Stimulated activated CD4-positive, alpha-beta T cell treated with anti-CD3 and anti-CD28 coated beads, Interleukin-12 subunit alpha, Interleukin-12 subunit beta, amount 100 ng/mL, for 4 hours (primary cell): Measurements from ENCODE around the gene SRPX.

ENCODE experiments used
- DNase-seq: peaks from one replicate; pipeline ENCODE4 v3.0.0-alpha.2; 2020

SRPX gene

DNA sequence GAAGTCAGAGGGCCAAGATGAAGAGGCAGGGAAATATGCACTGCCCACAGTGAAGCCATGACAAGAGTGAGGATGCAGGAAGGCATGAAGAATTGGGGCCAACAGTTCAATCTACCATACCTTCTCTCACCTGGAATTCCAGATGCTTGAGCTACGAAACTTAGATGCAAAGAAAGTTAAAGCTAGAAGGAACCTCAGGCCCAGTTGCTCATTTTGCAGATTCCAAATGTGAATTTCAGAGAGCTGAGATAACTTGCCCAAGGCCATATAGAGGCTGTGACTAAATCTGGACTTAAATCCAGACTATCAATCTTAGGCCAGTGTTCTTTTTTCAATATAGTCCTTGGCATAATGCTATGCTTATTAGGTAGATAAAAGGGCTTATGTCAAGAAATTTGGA lies 92.7 kb downstream of the SRPX start:
- no peak for DNase-seq

DNA sequence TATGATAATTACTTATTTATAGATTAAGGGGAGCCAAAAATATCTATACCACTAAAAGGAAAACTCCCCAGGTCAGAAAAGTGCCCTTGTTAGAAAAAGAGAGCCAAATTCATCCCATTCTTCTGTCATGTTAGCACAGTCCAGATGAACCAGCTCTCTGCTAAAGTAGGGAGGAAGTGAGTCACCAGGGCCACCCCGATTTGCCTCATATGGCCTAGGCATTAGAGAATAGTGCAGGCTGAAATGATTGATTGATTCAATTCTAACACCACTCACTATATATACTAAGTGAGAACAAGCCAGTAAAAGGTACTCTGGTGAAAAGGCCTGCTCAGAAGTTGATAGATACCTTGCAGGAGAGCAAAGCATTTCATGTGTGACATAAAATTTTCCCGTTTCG lies 94.5 kb downstream of the SRPX start:
- DNase-seq = no peak

DNA sequence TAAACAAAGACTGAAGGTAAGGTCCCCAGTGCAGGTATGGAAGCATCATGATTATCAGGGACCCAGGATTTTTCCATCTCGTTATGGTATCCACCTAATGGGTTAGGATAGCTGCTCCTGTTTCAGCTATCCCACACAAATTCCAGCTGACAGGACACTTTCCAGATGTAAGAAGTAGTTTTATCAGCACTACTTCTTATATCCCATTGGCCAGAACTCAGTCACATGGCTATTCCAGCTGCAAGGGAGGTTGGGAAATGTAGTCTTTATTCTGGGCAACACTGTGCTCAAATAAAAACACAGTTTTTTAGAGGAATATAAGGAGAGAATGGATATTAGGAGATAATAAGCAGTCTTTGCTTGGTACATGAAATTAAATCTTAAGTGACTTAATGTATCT lies 96.7 kb downstream of the SRPX start:
- no peak for DNase-seq

DNA sequence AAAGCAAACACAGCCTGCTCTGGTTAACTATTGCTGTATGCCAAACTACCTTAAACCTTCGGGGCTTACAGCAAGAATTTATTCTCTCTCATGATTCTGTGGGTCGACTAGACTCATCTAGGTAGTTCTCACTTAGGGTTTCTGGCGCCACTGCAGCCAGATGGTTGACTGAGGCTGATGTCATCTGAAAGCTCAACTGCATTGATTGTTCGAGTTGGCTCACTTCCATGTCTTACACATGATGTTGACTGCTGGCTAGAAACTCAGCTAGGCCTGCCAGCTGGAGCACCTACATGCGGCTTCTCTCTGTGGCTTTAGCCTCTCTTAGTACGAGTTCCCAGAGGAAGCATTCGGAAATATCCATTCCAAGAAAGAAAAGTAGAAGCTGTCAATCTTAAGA lies 103.2 kb downstream of the SRPX start:
- no peak for DNase-seq

DNA sequence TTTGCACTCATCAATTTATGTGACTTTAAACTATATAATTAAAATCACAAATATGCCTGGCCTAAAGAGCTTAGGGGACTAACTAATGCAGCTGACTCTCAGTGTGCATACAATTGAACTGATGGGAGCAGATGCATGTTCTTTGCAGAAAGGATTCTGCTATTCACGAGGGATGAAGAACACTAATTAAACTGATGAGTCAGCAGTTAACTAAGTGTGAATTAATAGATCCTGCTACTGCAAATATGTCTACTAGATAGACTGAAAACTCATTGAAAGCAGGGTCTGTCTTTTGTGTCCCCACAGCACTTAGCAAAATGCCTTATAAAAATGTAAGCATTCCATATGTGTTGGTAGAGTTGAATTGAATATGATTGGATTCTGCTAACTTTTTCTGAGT lies 104.0 kb downstream of the SRPX start:
- DNase-seq = no peak

DNA sequence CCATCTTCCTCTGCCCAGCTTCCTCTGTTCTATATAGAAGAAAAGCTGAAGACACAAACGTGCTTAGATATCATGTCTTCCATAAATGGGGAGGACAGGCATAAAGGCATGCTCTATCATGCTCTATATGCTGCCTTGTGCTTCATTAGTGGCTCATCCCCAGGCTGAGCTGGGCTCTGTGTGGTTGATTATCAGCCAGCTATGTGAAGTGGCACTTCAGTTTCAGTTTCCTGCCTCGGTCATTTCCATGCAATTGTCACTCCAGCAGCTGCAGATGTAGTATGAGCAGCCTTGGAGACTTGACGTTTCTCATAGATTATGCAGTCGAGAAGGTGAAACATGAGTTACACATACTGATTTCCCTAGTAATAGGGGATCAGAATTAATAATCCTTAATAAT lies 108.1 kb downstream of the SRPX start:
- no peak for DNase-seq

DNA sequence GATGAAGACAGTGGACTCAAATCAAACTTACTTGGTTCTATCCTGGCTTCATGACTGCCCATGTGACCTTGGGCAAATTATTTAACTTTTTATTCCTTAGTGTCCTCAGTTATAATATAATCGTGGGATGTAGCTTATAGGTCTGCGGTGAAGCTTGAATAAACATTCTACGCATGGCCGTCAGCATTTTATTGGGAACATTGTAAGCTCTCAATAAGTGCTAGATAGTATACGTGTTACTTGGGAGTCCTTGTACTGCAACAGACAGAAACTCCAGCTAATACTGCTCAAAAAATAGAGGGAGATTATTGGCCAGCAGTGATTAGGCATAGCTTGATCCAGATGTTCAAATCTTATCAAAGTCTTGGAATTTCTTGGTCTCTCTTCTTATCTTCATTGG lies 109.5 kb downstream of the SRPX start:
- no peak for DNase-seq

DNA sequence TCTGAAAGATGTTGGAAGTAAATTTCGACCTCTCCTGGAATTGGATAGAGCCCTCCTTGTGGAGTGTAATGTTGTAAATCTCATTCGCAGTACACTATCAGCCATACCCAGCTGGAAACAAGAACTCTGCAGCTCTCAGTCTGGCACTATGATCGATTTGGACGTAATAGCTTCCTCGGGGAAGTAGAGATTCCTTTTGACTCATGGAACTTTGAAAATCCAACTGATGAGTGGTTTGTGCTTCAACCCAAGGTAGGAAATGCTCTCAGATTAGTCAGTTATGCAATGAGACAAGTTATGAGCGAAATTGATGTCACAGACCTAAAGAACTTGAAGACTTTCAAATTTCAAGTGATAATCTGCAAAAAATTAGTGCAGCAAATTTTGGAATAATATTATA lies 110.4 kb downstream of the SRPX start:
- DNase-seq = no peak

DNA sequence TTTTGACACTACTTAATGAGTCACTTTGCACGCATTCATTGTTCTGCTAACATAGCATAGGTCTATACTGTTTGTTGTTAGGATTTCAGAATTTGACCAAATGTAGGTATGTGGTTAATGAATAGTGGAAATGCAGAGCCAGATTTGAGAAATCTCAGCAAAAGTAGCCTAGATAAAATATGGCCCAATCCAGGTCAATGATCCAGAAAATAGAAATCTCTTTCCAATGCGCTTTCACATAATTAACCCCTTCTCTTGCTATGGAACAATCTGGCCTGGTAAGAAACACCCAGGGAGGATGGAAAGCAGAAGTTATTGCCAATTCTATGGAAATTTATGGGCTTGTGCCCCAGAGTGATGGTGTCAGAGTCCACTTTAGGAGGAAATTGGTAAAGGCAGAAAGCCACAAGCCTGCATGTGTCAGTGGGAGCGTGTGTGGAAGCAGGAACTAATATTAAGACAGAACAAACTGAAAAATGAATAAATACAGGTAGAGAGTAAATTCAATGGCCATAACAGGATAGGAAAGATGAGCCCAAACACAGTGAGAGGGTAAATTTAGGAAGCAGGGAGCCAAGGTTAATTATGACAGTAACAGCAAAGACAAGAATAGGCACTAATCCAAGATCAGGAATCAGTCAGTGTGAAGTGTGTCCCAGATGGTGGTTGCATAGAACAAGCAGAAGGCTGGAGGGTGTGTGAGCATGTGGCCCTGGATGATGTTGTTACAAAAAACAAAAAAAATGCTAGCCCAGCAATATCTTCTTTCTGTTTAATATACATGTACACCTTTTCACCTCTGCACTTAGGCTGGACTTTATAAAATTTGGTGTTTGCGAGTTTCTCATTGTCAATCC lies 111.4 kb downstream of the SRPX start:
- DNase-seq = no peak

DNA sequence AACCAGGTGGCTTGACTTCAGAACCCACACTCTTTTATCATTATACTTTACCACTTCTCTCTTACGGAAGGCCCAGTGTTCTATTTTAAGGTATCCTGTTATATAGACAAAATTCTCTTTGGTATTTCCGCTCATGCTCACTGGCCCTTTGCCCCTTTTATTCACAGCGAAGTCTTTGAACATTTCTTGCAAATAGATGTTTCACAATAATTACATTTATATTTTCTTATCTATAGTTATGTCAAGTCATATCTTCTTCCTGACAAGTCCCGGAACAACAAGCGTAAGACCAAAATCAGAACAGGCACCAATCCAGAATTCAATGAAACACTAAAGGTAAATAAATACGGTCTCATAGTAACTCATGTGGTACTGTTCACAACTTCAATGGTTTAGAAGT lies 112.3 kb downstream of the SRPX start:
- DNase-seq = no peak

DNA sequence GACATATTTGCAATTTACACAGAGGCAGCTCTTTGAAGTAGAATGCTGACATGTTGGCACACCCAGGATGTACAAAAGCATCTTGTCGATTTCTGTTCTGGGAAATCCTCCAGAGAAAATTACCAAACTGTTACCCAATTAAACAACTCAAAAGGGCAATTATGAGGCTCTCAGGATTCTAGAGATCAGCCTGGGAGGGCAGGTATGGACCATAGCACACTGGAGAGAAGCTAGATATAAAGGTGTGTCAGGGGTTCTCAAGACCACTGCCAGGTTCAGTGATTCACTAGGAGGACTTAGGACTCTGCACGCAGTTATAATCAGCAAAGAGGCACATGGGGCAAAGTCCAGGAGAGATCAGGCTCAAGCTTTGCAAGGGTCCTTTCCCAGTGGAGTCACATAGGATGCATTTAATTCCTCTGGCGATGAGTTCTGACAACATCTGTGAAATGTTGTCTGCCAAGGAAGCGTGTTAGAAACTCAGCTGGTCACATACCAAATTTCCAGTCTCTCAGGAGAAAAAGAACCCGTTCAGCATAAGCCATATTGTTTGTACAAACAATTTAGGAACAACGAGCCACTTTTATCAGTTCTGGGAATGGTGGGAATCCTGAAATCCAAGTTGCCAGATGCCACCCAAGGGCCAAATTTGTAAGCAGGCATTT lies 113.5 kb downstream of the SRPX start:
- no peak for DNase-seq

DNA sequence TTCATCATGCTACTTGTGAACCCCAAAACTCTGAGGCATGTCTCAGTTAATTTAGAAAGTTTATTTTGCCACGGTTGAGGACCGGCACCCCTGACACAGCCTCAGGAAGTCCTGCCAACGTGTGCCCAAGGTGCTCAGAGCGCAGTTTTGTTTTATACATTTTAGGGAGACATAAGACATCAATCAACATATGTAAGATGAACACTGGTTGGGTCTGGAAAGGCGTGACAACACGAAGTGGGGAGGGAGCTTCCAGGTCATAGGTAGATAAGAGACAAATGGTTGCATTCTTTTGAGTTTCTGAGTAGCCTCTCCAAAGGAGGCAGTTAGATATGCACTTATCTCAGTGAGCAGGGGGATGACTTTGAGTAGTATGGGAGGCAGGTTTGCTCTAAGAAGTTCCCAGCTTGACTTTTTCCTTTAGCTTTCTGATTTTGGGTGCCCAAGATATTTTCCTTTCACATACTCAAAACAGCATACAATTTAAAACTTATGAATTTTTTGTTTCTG lies 115.4 kb downstream of the SRPX start:
- DNase-seq = no peak

DNA sequence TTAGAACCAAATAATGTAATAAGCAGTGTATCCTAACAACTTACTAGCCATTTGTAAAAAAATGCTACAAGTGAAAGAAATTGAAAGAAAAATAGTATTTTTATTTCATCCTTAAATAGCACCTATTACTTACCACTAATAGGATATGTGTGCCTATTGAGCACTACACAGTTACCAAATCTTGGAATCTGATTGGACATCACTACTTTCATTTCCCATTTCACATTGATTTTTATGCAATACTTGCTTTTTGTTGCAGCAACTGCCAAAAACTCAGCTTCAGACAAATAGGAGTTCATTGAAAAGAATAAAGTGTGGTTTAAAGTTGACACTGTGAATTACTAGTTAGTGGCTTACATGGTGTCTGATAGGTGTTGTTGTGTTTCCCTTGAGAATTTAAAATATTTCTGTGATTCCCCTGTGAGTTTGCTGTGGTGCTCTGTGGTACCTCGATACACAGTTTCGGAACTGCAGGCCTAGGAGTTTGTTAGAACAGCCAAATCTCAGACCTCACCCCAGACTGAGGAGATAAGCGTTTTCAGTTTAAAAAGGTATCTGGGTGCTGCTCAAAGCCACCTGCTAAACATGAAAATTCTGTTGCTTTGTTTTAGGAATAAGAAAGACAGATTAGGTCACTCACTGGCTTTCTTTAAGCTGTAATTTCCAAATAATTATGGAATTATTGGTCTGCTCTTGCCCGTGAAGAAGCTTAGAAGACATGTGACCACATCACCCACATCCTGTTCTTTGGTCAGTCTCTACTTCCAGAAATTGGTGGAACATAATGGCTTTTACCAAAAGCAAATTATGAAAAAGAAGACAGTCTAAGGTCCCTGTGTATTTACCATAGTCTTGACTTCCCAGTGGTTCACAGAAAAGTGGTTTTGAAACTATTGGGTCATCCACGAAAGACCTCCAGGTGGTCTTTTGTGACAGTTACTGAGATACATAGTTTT lies 116.5 kb downstream of the SRPX start:
- DNase-seq = no peak

DNA sequence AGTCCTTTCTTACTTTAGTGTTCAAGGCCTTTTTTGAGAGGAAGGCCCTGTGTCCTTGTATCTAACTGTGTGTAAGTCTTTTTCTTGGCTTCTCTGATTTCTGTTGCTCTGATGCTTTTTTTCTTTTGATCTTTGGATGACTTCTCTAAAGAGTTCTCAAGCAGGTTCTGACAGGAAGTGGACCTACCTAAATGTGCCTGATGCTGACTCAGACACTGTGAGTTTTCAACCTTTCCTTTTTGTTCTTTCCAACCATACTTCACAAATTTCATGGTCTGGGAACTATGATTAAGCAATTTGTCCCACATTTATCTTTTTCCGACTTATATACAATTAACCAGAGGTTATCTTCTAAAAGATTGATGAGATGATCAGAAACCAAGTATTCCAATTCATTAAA lies 117.8 kb downstream of the SRPX start:
- DNase-seq = no peak

DNA sequence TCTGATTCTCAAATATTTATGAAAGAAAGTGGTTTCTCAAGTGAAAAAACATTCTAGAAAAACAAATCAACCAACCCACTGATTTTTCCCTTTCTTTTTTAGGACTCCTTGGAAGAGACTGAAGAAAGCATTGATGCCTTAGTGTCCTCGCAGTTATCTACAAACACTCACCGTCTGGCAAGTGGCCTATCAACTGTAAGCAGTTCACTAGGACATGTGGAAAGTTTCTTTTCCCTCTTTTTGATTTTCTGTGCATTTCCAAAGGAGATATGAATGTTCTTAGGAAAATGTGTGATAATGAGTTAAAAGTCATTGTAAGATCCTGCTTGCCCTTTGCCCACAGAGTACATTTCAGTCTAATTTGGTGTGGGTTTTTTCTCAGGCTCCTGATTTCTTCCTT lies 118.4 kb downstream of the SRPX start:
- no peak for DNase-seq

DNA sequence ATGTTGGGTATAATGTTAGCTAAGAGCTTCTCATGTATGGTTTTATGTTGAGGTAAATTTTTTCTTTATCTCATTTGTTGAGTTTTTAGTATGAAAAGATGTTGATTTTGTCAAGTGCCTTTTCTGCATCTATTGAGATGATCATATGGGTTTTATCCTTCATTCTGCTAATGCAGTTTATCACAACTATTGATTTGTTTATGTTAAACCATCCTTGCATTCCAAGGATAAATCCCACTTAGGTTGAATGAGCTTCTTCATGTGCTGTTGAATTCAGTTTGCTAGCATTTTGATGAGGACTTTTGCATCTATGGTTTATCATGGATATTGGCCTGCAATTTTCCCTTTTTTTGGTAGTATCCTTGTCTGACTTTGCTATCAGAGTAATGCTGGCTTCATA lies 121.0 kb downstream of the SRPX start:
- DNase-seq = no peak
